Astrocyte (in vitro differentiated cells and primary cell): ENCODE data around the gene ZBTB16.

Source experiments
- CTCF ChIP-seq: IDR thresholded peaks from 2 replicates; pipeline ENCODE4 v1.5.1; 2011; ENCODE audit warnings: low read depth, mild to moderate bottlenecking, inconsistent platforms, low read length, moderate library complexity; ENCODE audit not compliant: insufficient read depth
- EZH2 ChIP-seq: IDR thresholded peaks from 2 replicates; pipeline ENCODE4 v1.6.1; 2012; ENCODE audit warnings: mild to moderate bottlenecking, low read length, inconsistent platforms; ENCODE audit not compliant: insufficient read depth

GRCh38 chr11:114036147-114036811, 23.2 kb upstream of the ZBTB16 start:
- no peak for TF ChIP-seq EZH2
- peak; percentile 39 for TF ChIP-seq CTCF
